ENCODE data around the gene SSC4D.
A peak's percentile ranks its signal among the peaks of the same experiment; 100 is the strongest.
"Not testable (repeated sequence)": the region's sequence is repeated elsewhere in the genome, so short reads cannot be mapped to it uniquely, and the experiment has no call there.

SSC4D gene

DNA sequence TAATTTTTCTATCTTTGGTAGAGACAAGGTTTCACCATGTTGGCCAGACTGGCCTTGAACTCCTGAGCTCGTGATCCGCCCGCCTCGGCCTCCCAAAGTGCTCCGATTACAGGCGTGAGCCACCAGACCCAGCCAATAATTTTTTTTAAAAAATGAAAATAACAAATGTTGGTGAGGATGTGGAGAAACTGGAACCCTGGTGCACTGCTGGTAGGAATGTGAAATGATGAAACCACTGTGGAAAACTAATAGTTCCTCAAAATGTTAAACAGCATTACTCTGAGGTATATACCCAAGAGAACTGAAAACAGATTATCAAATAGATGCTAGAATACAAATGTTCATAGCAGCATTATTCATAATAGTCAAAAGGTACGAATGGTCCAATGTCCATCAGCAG lies 27.7 kb downstream of the SSC4D start:
- no peak for DNase-seq

GRCh38 chr7:76380623-76380966 lies 28.9 kb downstream of the SSC4D start:
- no peak for DNase-seq

DNA sequence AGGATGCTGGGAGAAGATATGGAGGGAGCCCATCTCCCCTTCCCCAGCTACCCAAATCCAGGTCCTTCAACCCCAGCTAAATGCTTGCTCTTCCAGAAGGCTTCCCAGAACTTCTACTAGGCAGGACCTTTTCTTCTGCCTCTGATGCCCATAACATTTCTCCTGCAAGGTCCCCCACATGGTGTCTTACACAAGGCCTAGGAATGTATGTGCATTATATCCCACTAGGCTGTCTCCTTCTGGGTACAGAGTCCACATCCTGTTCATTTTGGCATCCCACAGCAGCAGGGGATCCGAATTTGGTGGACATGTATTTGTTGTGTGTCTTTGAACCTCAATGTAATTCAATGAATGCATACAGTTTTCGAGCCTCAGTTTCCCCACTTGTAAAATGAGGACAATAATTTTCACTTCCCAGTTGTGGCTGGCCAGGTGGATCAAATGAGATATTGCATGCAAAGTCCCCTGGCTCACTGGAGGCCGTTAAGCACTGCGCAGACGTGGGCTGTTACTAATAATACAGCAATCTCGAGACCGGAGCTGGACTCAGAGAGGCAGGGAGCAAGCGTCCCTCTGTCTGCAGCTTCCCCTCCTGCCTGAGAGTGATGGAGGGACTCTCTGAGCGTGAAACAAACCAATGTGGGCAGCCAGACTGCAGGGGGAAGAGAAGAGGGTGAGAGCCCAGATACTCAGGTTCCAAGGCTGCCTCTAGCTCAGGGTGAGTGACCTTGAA lies 32.1 kb downstream of the SSC4D start:
- no peak for DNase-seq

DNA sequence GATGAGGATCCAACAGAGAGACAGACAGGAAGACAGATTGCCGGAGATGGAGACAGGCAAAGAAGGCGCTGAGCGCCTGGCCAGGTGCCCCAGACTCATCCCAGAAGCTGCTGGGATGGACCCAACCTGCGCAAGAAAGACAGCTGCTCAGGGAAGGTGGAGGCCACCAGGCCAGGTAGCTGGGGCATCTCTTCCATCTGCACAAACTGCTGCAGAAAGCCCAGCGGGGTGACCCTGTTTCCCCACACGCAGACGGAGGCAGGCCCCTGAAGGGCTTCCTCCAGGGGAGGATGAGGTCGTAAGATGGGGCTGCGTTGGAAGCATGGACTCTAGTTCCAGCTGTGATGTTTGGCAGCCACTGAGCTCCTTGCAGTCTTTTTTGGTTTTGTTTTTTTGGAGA lies 34.2 kb downstream of the SSC4D start:
- DNase-seq = no peak

DNA sequence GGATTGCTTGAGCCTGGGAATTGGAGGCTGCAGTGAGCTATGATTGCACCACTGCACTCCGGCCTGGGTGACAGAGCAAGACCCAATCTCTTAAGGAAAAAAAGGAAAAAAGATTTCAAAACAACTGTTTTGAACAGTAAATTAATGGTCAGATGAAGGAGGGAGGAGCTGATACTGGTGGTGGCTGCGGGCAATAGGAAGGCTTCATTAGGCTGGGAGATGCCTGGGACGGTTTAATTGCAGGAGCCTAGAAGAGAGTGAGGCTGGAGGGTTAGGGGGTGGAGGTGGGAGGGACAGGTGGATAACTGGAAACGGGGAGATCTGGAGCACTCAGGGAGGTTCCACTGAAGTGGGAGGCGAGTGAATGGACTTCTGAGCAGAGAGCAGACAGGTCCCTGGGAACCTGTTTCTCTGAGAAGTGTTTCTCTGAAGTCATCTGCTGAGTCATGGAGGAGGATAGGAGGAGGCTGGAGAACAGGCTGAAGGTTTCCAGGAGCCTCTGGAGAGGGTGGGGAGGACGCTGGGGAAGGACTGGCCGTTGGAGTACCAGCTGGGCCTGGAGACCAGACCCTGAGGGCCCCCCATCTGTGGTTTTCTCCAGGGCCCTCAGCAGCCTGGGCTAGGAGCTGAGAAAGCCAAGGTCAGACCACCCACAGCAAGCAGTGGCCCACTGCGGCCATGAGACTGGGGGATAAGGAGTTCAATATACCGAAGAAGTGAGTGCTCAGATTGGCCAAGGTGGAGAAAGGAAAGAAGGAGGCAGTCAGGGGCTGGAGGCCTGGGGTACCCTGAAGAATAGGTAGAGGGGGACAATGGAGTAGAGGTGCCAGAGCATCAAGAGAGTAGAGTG lies 36.3 kb downstream of the SSC4D start:
- DNase-seq = no peak

DNA sequence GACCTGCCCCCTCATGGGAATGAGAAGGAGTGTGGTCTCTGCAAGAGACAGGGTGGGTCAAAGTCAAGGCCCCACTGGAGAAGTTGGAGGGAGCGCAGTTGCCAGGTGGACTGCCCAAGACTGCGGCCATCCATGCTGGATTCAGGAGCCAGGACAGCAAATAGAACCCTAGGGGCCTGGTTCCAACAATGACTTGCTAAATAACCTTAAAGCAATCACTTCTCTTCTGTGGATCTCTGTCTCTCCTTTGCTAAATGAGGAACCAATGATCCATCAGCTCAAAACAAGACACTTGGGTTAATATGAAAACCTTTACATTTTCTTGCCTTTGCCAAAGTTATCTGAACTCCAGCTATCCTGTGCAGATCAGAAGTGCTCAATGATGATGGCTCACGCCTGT lies 38.1 kb downstream of the SSC4D start:
- no peak for DNase-seq

DNA sequence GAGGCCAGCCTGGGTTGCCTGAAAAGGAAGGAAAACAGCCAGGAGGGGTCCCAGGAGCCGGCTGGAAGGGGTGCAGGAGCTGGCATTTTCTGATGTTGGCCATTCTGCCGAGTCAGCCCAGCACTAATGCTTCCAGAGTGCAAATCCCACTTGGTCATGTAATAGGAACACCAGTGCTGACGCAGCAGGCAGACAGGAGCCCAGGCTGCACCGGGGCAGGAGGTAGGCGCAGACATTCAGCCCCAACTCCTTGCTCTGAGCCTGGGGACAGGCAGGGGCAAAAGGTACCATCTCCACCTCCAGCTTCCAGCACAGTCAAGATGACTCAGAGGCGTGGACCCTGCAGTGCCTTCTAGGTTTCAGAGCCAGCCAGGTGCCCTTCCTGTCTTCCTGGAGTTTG lies 40.5 kb downstream of the SSC4D start:
- no peak for DNase-seq

GRCh38 chr7:76368190-76368589 lies 41.3 kb downstream of the SSC4D start:
- no peak for DNase-seq

GRCh38 chr7:76364198-76364584 lies 45.3 kb downstream of the SSC4D start:
- no peak for DNase-seq

- DNase-seq = not testable (repeated sequence)
These were observed 45.7 kb downstream of the SSC4D start for GRCh38 chr7:76363754-76364153.

GRCh38 chr7:76359978-76360638 lies 49.4 kb downstream of the SSC4D start:
- DNase-seq = no peak

DNA sequence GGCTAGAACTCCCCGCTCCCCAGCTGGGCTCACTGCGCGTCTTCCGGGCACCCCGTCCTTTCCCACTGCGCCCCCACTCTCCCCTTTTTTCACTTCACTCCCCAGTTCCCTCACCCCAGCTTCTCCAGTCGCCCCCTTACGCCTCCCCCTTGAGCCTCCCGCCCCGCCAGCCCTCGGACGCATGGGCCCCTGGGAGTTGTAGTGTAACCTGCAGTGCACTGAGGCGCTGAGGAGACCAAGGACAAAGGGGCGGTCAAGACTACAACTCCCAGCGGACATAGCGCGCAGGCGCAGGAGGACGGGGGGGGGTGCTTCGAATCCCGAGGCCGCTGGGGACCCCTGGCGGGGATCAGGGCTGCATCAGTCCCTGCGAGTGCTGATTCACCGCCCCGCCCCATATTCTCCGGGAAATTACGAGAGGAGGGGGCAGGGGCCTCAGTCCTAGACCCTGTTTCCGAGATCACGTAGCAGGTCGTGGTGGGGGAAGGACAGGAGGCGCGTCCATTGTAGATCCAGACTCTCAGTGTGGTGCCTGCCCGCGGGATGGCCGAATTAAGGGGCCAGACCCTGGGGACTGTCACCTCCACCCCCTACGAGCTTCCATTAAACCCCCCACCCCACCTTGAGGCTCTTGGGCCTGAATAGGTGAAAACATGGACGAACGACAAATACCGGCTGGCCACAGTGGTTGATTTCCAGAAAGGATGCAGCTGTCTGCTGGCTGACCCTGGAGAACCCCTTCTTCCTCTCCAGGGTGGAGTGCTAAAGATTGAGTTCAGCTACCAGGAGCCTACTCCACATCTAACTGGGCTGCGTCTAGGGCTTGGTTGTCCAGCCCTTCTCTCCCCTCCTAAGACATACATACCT lies 50.2 kb downstream of the SSC4D start:
- peak; percentile 94 to 97 for DNase-seq

DNA sequence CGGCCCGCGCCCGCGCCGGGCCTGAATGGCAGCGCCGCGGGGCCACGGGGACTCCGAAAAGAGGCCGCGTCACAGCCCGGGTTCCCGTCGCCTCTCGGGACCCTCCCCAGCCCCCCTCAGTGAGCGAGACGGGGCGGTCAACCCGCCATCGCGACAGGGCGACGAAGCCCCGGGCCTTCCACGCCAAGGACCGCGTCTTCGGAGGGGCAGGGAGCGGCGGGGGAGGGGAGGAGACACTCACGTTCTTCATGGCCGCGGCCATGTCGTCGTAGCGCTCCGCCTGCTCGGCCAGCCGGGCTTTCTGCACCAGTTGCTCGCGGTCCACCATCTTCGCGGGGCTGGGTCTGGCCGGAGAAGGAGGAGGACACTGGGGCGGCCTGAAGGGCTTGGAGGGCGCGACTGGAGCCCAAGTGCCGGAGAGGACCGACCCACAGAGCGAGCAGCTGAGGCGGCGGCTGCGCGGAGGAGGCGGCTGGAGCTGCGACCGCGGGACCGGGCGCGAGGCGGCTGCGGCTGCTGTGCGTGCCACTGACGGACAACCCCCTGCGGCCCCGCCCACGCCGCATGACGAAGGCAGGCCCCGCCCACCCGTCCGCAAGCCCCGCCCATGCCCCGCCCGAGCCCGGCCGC lies 50.9 kb downstream of the SSC4D start, which contains the start of gene YWHAG:
YWHAG (minus strand) TSS at position 511 of the 630 bp plus-strand sequence; CDS start at position 328, 183 bp downstream.
- DNase-seq = peak; percentile 73 to 78

GRCh38 chr7:76358011-76358480 lies 51.5 kb downstream of the SSC4D start:
- peak in 1 of 2 experiments; percentile 45 for DNase-seq

DNA sequence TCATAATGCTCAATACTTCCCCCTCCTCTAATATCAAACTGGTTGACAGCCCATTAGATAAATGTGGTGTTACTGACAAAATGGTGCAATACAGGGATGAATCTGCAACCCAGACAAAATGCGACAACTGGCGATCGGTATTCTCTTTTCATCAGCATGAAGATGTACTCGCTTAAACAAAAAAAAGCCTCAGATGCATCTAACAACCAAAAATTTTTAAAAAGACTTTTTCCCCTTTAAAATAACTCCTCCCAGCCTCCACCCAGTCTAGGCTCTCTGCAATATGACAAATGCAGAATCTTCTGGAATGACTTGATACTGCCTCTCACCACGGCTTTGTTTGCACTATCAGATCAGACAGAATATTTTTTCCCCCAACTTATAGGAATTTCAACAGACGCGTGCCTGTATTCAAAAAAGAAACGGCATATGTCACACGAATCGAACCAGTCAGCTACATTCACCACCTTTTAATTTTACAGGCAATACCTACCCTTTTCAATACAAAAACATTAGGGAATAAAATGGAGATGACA lies 52.0 kb downstream of the SSC4D start:
- peak in 1 of 2 experiments; percentile 50 for DNase-seq

DNA sequence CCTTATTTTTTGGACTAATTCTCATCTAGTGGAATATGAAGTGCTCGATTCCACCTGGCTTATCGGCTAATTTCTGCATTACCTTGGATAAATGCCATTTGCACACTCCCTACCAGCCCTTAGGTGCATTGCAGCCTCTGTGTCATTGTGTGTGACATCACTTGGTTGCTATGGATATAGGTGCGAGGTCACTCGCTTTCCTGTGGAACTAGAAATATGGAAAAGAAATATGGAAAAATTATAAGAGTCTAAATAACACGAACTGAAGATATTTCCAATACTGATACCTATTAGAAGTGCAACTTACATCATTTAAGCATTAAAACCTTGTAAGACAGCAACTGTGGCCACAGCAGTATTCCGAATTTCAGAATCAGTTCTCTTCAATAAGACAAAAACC lies 52.7 kb downstream of the SSC4D start:
- DNase-seq = peak in 1 of 2 experiments; percentile 59

DNA sequence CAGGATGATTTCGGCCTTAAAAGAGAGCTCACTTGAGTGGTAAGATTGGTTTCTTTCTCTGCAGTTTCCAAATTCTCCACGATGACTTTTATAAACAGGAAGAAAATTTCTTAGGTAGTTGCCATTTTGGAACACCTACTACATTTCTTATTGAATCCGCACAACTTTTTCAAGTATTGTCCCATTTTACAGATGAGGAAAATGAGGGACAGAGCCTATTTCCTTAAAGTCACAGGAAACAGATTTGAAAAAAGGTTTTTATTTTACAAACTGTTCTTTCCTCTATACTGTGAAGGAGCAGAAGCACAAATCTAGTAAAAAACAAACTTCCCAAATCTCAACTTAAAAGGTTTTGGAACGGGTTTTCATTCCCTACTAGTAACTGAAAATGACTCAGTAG lies 53.4 kb downstream of the SSC4D start:
- no peak for DNase-seq

- DNase-seq = no peak
These were observed 54.3 kb downstream of the SSC4D start for GRCh38 chr7:76354981-76355730.

DNA sequence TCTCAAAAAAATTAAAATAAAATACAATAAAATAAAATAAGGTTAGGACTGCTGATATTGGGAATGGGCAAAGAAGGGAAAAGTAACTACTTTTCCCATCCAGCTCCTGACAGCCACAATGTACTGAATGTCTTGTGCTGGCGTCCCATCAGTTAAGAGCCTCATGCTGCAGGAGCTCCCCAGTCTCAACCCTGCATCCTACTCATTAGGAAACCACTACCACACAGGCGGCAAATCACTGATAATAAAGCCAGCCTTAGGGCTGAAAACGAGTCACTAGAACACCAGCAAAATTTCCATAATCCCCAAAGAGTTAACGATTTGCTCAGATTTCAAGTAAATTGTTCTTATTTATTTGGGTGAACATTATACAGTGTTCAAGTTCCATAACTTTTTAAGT lies 55.0 kb downstream of the SSC4D start:
- no peak for DNase-seq

DNA sequence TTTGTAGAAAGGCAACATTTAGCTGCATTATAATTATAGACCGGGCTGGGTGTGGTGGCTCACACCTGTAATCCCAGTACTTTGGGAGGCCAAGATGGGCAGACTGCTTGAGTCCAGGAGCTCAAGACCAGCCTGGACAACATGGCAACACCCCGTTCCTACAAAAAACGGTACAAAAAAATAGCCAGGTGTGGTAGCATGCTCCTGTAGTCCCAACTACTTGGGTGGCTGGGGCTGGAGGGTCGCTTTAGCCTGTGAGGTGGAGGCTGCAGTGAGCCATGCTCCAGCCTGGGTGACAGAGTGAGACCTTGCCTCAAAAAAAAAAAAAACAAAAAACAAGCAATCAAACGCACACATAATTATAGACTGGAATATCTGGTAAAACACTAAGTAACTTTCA lies 55.8 kb downstream of the SSC4D start:
- DNase-seq = no peak

DNA sequence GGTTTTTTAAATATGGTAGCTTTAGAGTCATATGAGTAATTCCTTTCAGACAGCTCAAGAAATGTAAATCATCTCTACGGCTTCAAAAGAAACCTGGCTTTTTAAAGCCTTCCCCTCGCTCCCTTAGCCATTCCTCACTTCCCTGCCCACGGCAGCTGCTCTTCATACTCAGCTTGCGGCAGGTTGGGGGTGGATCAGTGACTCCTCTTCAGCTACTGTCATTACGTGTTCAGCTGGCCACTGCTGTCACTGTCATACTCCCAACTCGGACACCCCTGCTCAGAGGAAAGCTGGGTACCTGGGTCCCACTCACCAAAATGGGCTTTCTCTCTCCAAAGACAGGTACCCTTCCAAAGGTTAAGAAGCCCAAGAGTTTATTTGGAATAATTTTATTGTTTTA lies 57.3 kb downstream of the SSC4D start:
- DNase-seq = no peak
